DLD1 (cell line): Measurements from ENCODE around the gene FAM169A.
"Not testable (repeated sequence)": the region's sequence is repeated elsewhere in the genome, so short reads cannot be mapped to it uniquely, and the experiment has no call there.

Experiments used
- in situ Hi-C: cut with HindIII; loops from 2 replicates; pipeline ENCODE4 v1.10.0; 2017; ENCODE audit warnings: low sequenced_read_pairs

Gene FAM169A, protein sequence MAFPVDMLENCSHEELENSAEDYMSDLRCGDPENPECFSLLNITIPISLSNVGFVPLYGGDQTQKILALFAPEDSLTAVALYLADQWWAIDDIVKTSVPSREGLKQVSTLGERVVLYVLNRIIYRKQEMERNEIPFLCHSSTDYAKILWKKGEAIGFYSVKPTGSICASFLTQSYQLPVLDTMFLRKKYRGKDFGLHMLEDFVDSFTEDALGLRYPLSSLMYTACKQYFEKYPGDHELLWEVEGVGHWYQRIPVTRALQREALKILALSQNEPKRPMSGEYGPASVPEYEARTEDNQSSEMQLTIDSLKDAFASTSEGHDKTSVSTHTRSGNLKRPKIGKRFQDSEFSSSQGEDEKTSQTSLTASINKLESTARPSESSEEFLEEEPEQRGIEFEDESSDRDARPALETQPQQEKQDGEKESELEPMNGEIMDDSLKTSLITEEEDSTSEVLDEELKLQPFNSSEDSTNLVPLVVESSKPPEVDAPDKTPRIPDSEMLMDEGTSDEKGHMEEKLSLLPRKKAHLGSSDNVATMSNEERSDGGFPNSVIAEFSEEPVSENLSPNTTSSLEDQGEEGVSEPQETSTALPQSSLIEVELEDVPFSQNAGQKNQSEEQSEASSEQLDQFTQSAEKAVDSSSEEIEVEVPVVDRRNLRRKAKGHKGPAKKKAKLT

DNA sequence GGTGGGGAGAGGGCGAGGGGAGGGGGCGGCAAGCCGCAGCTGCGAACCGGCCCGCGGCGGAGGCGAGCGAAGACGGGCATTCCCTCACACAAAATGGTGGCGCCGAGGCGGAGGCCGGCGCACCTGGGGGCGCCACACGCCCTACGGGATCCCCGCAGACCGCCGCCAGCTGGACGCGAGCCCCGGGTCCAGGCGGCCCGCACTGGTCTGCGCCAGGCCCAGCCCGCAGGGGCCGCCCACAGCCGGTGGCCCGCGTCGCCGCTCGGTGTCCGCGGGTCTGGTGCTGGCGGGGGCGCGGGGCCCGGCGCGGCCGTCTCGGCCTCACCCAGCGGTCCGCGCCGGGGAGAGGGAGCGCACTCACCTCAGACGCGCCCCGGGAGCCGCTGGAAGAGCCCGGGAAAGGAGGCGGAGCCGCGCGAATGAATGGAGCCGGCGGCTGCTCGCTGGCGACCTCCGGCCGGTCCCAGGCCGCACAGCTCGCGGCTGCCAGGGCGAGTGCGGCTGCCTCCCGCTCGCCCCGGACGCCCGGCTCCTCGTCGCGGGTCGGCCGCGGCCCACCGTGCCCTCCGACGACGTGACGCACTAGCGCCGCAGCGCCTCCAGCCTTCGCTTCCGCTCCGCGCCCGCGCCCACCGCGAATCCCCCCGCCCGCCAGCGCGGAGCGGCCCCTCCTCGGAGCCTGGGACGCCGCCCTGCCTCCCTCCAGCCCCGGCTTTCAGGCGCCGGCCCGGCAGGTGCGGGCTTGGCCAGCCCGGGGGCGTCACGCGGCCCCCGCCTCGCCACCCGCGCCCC is at the start of gene FAM169A:
FAM169A (minus strand) TSS at position 584 of the 792 bp plus-strand sequence. CDS start 24,711 bp downstream, outside the sequence.
- in situ Hi-C loops: loop anchor here (25.0 kb wide), 1 partner anchor 96 kb away; no protein-coding TSS in a partner anchor

DNA sequence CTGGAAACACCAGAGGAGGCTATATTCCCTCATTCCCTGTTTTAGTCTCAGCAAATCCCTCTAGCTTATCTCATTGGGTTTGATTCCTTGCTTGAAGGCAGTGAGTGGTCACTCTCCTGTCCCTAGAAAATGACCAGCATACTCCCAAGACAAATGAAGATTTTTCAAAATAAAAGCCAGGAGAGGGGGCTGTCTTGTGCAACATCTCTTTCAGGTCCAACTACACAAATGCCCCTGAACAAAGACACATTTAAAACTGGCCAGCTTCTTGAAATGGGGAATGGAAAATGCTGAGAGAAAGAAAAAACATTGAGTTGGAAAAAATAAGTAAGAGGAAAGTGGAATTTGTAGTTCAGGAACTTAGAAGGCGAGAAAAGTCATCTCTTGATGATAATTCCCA is 49.3 kb upstream of the FAM169A start:
- in situ Hi-C loops: no loop called here

DNA sequence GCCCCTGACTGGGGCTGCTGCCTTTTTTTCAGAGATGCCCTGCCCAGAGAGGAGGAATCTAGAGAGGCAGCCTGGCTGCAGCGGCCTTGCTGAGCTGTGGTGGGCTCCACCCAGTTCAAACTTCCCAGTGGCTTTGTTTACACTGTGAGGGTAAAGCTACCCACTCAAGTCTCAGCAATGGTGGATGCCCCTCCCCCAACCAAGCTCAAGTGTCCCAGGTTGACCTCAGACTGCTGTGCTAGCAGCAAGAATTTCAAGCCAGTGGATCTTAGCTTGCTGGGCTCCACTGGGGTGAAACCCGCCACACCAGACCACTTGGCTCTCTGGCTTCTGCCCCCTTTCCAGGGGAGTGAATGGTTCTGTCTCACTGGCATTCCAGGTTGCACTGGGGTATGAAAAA is 45.2 kb upstream of the FAM169A start:
- in situ Hi-C loops: not testable (repeated sequence)

DNA sequence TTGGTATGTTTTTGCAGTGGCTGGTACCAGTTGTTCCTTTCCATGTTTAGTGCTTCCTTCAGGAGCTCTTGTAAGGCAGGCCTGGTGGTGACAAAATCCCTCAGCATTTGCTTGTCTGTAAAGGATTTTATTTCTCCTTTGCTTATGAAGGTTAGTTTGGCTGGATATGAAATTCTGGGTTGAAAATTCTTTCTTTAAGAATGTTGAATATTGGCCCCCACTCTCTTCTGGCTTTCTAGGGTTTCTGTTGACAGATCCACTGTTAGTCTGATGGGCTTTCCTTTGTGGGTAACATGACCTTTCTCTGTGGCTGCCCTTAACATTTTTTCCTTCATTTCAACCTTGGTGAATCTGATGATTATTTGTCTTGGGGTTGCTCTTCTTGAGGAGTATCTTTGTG is 43.7 kb upstream of the FAM169A start:
- in situ Hi-C loops: not testable (repeated sequence)

DNA sequence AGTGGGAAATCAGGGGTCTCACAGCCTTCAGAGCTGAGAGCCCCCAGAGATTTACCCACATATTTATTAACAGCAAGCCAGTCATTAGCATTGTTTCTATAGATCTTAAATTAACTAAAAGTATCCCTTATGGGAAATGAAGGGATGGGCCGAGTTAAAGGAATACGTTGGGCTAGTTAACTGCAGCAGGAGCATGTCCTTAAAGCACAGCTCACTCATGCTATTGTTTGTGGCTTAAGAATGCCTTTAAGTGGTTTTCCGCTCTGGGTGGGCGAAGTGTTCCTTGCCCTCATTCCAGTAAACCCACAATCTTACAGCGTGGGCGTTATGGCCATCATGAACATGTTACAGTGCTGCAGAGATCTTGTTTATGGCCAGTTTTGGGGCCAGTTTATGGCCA is 42.0 kb upstream of the FAM169A start:
- in situ Hi-C loops: not testable (repeated sequence)

DNA sequence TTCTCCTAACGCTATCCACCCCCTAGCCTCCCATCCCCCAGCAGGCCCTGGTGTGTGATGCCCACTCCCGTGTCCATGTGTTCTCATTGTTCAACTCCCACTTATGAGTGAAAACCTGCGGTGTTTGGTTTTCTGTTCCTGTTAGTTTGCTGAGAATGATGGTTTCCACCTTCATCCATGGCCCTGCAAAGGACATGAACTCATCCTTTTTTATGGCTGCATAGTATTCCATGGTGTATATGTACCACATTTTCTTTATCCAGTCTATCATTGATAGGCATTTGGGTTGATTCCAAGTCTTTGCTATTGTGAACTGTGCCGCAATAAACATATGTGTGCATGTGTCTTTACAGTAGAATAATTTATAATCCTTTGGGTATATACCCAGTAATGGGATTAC is 38.5 kb upstream of the FAM169A start:
- in situ Hi-C loops: not testable (repeated sequence)

DNA sequence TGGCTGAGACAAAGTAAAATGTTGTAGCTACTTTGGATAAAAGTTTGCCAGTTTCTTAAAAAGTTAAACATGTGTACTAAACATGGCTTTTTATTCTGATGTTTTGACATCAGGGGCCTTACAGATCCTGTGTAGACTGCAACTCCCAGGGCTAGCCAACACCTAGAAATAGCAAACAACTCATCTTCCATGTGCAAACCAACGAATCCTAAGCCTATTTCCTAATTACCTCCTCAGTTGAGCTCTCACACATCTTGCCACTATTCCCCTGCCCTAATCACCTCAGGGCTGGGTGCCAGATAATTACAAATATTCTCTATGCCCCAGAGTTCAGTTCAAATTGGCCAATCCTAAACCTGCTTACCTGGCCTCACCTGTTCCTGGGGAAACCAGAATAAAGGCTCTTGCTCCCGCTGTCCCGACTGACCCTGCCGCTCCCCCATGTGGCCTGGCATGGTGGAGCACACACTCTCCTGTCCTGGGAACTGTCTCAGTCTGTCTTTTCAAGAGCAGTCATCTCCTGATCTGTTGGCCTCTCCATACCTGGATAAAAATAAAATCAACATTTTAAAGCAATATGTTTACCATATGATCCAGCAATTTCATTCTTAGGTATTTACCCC is 37.1 kb upstream of the FAM169A start:
- in situ Hi-C loops: no loop called here

DNA sequence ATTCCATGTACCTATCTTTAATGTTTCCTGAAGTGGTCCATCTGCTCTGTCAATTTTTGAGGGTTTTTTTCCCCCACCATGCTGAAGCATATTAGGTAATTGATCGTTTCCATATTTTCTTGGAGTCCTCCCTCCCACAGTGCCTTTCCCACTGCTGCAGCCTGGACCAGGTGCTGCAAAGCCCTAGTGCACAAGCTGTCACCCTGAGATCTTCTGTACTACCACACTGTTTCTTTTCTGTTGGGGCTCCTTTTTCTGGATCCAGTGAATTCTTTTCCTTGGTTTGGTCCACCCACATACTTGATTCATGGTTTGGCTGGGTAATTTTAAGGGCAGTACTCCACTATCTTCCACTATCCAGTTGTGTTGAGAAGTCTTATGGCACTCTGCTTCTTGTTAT is 30.9 kb upstream of the FAM169A start:
- in situ Hi-C loops: no loop called here

DNA sequence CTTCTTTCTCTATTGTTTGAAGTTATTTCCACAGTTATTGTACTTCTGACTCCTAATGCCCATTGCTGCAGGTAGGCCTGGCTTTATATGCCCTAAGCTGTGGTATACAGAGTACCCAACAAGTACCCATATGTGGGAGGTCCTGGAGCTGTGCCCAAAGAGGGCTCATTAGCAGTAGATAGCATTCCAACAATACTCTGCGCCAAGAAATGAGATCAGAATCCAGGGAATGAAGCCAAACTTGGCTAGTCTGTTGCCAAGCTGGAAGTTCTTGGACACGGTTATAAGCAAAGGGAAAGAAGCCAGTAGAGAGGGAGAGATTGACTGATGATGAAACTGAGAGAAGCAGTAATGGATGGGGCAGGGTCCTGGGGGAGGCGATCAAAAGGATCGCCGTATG is 29.7 kb upstream of the FAM169A start:
- in situ Hi-C loops: no loop called here

DNA sequence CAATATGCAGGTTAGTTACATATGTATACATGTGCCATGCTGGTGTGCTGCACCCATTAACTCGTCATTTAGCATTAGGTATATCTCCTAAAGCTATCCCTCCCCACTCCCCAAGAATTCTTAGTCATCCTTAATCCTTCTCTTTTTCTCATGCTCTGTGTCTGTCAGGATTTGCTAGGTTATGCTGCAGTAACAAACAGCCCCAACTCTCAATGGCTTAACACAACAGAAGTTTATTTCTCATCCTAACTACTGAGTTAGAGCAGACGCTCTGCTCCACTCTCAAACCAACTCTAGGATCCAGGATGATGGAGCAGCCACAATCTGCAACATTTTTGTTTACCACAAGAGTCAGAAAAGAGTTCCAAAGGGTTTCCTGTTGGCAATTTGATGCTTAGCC is 28.2 kb upstream of the FAM169A start:
- in situ Hi-C loops: no loop called here

DNA sequence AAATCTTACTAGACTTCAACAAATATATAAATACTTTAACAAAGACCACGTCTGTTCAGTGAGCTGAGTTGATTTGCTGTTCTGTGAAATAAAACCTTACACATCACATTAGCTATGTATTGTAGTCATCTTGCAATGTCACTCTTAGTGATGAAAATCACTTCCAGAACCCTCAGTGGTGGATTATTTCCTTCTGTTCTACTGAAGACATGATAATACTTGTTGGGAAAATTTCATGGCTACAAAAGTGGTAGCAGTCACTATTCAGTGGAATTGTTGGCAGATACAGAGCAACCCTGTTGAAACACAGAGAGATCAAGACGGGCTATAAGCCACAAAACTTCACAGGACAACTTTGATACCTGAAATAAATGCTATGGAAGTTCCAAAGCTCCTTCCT is 26.7 kb upstream of the FAM169A start:
- in situ Hi-C loops: no loop called here

DNA sequence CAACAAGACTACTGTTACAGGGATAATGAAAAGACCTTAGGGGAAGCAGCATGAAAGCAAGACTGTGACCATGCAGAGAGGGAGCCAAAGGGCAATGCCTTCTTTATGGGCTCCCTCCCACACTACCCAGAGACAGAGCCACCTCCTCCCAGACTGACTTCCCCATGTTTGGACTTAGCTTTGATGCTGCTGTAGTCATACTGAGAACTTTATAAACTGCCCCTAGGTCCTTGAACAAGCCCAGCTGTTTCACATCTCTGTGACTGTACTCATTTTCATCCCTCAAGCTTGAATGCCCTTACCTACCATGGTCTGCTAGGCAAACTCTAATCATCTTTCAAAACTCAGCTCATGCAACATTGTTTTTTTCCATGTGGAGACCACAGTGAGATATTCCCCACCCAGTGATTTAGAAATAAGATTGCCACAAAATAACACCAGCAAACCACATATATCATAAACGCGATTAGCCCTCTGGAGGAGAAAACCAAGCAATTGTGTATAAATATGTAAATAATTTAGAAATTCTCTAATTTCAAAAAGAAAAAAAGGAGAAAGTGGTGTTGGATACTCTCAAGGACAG is 23.4 kb upstream of the FAM169A start:
- in situ Hi-C loops: no loop called here

DNA sequence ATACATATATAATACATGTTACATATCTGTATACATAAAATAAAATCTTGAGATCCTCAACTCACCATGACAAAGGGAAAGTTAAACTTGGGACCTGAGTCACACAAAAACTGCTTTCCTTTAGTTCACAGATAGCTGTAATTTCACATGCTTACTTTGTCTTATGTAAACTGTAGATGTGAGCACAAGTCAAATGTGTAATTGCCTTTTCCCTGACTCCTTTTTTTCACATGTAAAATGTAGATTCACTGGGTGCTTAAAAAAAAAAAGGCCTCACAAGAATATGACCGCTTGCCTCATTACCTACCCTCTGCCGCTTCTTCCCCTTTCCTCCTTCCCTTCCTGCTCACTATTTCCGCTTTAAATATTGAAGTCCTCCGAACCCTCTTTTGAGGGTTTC is 21.9 kb upstream of the FAM169A start:
- in situ Hi-C loops: no loop called here

DNA sequence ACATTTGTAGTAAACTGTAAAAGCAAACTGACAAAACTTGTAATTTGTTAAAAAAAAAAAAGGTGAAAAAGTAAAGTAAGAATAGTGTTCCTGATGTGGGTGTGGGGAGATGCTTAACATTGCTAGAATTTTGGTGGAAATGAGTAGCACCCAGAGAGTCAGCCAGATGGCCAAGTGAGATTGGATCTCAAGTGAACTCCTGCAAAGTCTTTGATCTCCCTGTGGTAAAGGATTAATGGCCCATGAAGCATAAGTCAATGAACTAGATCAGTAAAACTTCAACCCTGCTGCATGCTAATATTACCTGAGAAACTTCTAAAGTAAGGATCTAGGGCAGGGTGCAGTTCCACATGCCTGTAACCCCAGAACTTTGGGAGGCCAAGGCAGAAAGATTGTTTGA is 19.0 kb upstream of the FAM169A start:
- in situ Hi-C loops: no loop called here

DNA sequence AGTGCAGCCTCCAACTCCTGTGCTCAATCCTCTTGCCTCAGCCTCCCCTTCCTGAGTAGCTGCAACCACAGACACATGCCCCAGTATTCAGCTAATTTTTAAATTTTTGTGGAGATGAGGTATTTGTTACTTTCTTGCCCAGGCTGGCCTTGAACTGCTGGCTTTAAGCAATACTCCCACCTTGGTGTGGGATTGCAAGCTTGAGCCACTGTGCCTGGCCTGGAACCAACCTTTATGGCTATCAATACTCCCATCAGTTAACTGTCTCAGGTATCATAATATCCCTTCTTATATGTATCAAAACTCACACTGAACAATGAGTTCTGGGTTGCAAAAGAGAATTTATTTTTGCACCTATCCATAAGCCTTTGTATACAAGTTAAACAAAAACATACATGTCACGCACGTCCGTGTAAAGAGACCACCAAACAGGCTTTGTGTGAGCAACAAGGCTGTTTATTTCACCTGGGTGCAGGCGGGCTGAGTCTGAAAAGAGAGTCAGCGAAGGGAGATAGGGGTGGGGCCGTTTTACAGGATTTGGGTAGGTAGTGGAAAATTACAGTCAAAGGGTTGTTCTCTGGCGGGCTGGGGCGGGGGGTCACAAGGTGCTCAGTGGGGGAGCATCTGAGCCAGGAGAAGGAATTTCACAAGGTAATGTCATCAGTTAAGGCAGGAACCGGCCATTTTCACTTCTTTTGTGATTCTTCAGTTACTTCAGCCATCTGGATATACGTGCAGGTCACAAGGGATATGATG is 16.4 kb upstream of the FAM169A start:
- in situ Hi-C loops: not testable (repeated sequence)

DNA sequence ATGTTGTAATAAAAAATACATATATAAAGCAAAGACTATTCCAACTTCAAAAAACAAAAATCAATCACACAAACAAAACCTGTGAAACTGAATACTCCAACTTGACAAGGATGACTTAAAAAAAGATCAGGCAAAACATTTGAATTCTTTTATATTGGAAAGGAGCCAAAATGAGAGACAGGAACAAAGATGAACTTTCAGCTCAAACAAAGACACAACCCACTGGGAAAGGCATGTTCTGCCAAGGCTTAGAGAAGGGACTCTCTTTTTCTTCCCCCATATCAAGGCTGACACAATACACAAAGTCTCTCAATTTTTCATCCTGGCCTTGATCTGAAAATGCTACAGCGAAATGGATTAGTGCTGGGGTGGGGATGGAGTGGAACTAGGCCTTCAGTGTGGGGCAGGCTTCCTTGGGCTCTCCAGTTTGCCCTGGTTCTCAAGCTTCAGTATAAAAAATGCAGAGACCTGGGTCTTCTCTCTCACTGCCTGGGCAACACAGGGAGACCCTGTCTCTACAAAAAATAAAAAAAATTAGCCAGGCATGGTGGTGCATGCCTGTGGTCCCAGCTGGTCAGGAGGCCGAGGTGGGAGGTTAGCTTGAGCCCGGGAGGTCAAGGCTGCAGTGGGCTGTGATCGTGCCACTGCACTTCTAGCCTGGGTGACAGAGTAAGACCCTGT is 11.6 kb upstream of the FAM169A start:
- in situ Hi-C loops: no loop called here

DNA sequence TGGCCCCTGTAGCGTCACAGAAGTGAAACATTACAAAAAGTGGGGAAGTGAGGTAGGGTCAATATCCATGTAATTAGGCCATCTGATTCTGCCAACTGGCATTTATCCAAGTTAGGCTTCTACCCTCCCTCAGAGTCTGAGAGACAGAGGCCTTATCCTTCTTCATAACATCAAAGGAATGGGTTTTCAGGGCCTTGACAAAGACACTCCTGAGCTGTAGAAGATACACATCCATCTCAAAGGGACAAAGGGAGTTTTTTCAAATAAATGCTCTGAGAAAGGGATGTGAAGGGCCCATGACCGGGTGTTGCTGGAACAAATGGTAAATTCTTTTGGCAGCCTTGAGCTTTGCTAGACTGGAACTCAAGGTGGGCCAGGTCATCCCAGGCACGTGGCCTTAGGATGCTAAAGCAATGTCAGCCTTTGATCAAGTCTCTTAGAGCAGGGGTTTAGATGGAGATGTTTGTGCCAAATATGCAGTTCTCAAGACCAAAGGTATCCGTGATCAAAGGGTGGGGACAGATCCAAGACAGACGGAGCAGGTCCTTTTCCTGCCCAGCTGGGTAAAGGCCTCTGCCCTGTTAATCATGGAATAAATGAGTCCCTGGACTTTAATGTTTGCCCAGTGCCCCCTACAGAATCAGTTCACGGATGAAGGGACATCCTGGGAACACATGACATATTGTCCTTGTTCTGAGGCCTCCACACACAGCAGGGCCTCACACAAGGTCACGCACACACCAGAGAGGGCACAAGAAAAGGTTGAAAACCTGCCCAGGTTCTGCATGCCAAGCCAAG is 10.0 kb upstream of the FAM169A start:
- in situ Hi-C loops: no loop called here

DNA sequence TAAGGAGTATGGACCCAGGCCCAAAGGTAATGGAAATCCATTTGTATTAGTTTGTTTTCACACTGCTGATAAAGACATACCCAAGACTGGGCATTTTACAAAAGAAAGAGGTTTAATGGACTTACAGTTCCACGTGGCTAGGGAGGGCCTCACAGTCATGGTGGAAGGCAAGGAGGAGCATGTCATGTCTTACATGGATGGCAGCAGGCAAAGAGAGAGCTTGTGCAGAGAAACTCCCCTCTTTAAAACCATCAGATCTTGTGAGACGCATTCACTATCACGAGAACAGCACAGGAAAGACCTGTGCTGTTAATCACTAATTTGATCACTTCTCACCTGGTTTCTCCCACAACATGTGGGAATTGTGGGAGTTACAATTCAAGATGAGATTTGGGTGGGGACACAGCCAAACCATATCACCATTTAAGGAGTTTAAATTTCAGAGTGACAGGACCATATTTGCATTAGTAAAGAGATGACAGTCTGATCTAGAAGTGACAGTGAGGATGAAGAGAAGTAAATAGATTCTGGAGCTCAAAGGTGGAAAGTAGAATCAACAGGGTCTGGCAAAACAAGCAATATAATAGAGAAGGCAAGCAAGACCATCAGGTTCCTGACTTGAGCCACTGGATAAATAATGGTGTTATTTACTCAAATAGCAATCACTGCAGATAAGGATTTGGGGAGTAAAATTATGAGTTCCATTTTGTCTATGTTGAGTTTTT is 7.5 kb upstream of the FAM169A start:
- in situ Hi-C loops: loop anchor here (25.0 kb wide), 1 partner anchor 89 kb away; no protein-coding TSS in a partner anchor
